ENCODE data around the gene LRRTM4. TPM values are rescaled to one million over a fixed set of nuclear protein-coding genes. Genes with fewer than 3 reads are reported as not detected.

LRRTM4 gene
- total RNA-seq, 1 experiment from 2014 or later = 0.23 TPM

DNA sequence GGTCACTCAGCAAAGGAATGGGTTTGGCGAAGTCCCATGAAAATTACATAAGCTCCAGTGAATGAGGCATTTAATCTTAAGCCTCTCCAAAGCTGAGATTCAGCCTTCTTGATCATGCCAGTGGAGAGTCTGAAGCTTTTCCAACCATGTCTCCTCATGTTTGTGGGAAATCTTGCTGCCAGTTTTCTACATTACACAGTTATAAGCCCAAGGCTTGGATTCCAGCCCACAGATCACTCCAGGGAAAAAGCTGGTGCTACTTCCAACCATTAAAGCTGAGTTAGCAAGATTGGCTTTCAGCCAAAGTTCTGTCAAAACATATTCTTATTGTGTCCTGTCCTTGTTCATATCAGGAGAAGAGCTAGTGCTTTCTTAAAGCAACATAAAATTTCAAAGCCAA lies 293.8 kb downstream of the LRRTM4 start:
- ChIA-PET POLR2A (no interaction called here), CTCF (no interaction called here)
- no peak overlapping the region for H3K27ac ChIP-seq (ENCODE audit: low read length)
- intact Hi-C loops (cut with micrococcal nuclease; ENCODE audit: unreplicated experiment) (no loop called here), in situ Hi-C loops (cut with HindIII; ENCODE audit: low pct_unique_long_range_greater_than_20kb, low sequenced_read_pairs) (no loop called here)
- no peak for DNase-seq (ENCODE audit: low read depth, low spot score)
- H3K27me3 ChIP-seq (ENCODE audit: control insufficient read depth, insufficient read depth, low read length) = no peaks in the 10 kb centered on the region
- TF ChIP-seq TCF7L2 (IDR thresholded peaks at IDR 0.05; ENCODE audit: low read depth, low read length) (no peak), SIN3A (IDR thresholded peaks at IDR 0.05; ENCODE audit: borderline replicate concordance, insufficient read depth, low read depth, low read length) (no peak), POLR2AphosphoS5 (IDR thresholded peaks at IDR 0.05; ENCODE audit: low read depth, low read length) (no peak)
- TF ChIP-seq, protein P1, sequence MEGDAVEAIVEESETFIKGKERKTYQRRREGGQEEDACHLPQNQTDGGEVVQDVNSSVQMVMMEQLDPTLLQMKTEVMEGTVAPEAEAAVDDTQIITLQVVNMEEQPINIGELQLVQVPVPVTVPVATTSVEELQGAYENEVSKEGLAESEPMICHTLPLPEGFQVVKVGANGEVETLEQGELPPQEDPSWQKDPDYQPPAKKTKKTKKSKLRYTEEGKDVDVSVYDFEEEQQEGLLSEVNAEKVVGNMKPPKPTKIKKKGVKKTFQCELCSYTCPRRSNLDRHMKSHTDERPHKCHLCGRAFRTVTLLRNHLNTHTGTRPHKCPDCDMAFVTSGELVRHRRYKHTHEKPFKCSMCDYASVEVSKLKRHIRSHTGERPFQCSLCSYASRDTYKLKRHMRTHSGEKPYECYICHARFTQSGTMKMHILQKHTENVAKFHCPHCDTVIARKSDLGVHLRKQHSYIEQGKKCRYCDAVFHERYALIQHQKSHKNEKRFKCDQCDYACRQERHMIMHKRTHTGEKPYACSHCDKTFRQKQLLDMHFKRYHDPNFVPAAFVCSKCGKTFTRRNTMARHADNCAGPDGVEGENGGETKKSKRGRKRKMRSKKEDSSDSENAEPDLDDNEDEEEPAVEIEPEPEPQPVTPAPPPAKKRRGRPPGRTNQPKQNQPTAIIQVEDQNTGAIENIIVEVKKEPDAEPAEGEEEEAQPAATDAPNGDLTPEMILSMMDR (IDR thresholded peaks at IDR 0.05) = no peak
- TF ChIP-seq, protein P2, sequence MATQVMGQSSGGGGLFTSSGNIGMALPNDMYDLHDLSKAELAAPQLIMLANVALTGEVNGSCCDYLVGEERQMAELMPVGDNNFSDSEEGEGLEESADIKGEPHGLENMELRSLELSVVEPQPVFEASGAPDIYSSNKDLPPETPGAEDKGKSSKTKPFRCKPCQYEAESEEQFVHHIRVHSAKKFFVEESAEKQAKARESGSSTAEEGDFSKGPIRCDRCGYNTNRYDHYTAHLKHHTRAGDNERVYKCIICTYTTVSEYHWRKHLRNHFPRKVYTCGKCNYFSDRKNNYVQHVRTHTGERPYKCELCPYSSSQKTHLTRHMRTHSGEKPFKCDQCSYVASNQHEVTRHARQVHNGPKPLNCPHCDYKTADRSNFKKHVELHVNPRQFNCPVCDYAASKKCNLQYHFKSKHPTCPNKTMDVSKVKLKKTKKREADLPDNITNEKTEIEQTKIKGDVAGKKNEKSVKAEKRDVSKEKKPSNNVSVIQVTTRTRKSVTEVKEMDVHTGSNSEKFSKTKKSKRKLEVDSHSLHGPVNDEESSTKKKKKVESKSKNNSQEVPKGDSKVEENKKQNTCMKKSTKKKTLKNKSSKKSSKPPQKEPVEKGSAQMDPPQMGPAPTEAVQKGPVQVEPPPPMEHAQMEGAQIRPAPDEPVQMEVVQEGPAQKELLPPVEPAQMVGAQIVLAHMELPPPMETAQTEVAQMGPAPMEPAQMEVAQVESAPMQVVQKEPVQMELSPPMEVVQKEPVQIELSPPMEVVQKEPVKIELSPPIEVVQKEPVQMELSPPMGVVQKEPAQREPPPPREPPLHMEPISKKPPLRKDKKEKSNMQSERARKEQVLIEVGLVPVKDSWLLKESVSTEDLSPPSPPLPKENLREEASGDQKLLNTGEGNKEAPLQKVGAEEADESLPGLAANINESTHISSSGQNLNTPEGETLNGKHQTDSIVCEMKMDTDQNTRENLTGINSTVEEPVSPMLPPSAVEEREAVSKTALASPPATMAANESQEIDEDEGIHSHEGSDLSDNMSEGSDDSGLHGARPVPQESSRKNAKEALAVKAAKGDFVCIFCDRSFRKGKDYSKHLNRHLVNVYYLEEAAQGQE (IDR thresholded peaks at IDR 0.05; ENCODE audit: insufficient read depth in 1 of 2, low read depth in 2 of 2, low read length in 1 of 2) = no peak
- no peak overlapping the region for H3K4me3 ChIP-seq (ENCODE audit: low read depth in 2 of 2, low read length in 2 of 2)
- H3K4me1 ChIP-seq (ENCODE audit: control insufficient read depth, insufficient read depth, low read length) = no peaks in the 10 kb centered on the region
- no TSS peak for BruUV-seq (replicated peaks)
- no peak for ATAC-seq
- H3K36me3 ChIP-seq (ENCODE audit: control insufficient read depth, insufficient read depth, low read length) = no peaks in the 10 kb centered on the region
- H3K9me3 ChIP-seq (ENCODE audit: control insufficient read depth, insufficient read depth, low read depth, low read length) = no peaks in the 10 kb centered on the region

DNA sequence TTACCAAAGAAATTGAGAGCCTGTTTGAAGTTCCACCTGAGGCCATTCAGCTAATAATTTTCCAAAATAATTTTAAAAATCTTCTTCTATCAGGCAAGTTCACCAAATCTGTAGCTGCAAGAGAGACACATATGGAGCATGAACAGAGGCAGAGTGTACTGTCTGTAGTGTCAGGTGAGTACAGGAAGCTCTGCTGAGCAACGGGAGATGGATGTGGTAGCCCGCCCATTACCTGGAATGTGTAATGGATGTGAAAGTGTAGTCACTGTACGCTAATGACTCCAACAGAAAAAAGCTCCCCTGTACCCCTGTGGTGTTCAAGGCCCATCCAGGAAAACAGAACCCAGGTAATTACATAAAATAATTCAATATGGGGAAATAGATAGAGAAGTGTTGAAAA lies 311.5 kb downstream of the LRRTM4 start:
- no TSS peak for BruUV-seq (replicated peaks)
- TF ChIP-seq POLR2AphosphoS5 (IDR thresholded peaks at IDR 0.05; ENCODE audit: low read depth, low read length) = no peak
- no peak for TF ChIP-seq SIN3A (IDR thresholded peaks at IDR 0.05; ENCODE audit: borderline replicate concordance, insufficient read depth, low read depth, low read length)
- TF ChIP-seq, protein P2 (IDR thresholded peaks at IDR 0.05; ENCODE audit: insufficient read depth in 1 of 2, low read depth in 2 of 2, low read length in 1 of 2) = no peak
- TF ChIP-seq, protein P1 (IDR thresholded peaks at IDR 0.05) = no peak
- TF ChIP-seq TCF7L2 (IDR thresholded peaks at IDR 0.05; ENCODE audit: low read depth, low read length) = no peak
- Histone ChIP-seq H3K36me3 (ENCODE audit: control insufficient read depth, insufficient read depth, low read length) (no peaks in the 10 kb centered on the region), H3K27ac (ENCODE audit: low read length) (no peak overlapping the region), H3K27me3 (ENCODE audit: control insufficient read depth, insufficient read depth, low read length) (no peaks in the 10 kb centered on the region), H3K9me3 (ENCODE audit: control insufficient read depth, insufficient read depth, low read depth, low read length) (no peaks in the 10 kb centered on the region), H3K4me3 (ENCODE audit: low read depth in 2 of 2, low read length in 2 of 2) (no peak overlapping the region), H3K4me1 (ENCODE audit: control insufficient read depth, insufficient read depth, low read length) (no peaks in the 10 kb centered on the region)
- CTCF ChIA-PET = no interaction called here
- intact Hi-C loops (cut with micrococcal nuclease; ENCODE audit: unreplicated experiment) (no loop called here), in situ Hi-C loops (cut with HindIII; ENCODE audit: low pct_unique_long_range_greater_than_20kb, low sequenced_read_pairs) (no loop called here)
- no peak for ATAC-seq
- POLR2A ChIA-PET = no interaction called here
- no peak for DNase-seq (ENCODE audit: low read depth, low spot score)
